Liver (tissue), 9 donors: ENCODE results near the gene TMPRSS11A. TPM values are rescaled to one million over a fixed set of nuclear protein-coding genes. Genes with fewer than 3 reads are reported as not detected.

Experiments
- DNase-seq: peaks from one replicate; pipeline ENCODE4 v3.0.0-alpha.2; 2017; ENCODE audit warnings: low spot score
- H3K27ac ChIP-seq, 2 donors: one replicate each; pipeline ENCODE4 v1.7.0; 2013; ENCODE audit warnings: inconsistent platforms in 2 of 2, low read length in 2 of 2, control low read depth in 1 of 2, low read depth in 1 of 2, mild to moderate bottlenecking in 1 of 2
- H3K27me3 ChIP-seq, 4 donors: one replicate each; pipeline versions ENCODE4 v1.6.1 to v1.7.0; 2013; ENCODE audit warnings: low read length in 3 of 4, inconsistent platforms in 1 of 4, mild to moderate bottlenecking in 1 of 4, moderate library complexity in 1 of 4; ENCODE audit not compliant: control insufficient read depth in 4 of 4, insufficient read depth in 4 of 4
- H3K36me3 ChIP-seq, 4 donors: one replicate each; pipeline versions ENCODE4 v1.6.1 to v1.7.0; 2013; ENCODE audit warnings: low read length in 3 of 4, mild to moderate bottlenecking in 3 of 4, low read depth in 1 of 4, moderate library complexity in 1 of 4; ENCODE audit not compliant: control insufficient read depth in 4 of 4, insufficient read depth in 3 of 4
- H3K4me1 ChIP-seq, 4 donors: one replicate each; pipeline versions ENCODE4 v1.6.1 to v1.7.0; 2013; ENCODE audit warnings: low read length in 3 of 4, mild to moderate bottlenecking in 3 of 4, moderate library complexity in 1 of 4; ENCODE audit not compliant: control insufficient read depth in 4 of 4, insufficient read depth in 4 of 4
- H3K4me3 ChIP-seq, 3 donors: one replicate each; pipeline versions ENCODE4 v1.6.1 to v1.7.0; 2013; ENCODE audit warnings: low read length in 3 of 3, control low read depth in 1 of 3, low read depth in 1 of 3, mild to moderate bottlenecking in 1 of 3
- H3K9ac ChIP-seq, 2 donors: one replicate each; pipeline ENCODE4 v1.7.0; 2013; ENCODE audit warnings: low read length in 2 of 2, mild to moderate bottlenecking in 2 of 2, moderate library complexity in 2 of 2, control low read depth in 1 of 2, low read depth in 1 of 2
- H3K9me3 ChIP-seq, 4 donors: one replicate each; pipeline versions ENCODE4 v1.6.1 to v1.7.0; 2013; ENCODE audit warnings: low read length in 3 of 4; ENCODE audit not compliant: control insufficient read depth in 4 of 4
- CTCF ChIP-seq: fragments of 150-350 bp; IDR thresholded peaks from 2 replicates; pipeline ENCODE4 v1.5.1; 2017; ENCODE audit warnings: improper control_type of control experiment, low read depth, low read length; ENCODE audit not compliant: missing input control
- EGR1 ChIP-seq, 2 donors: IDR thresholded peaks; 2 replicates each; pipeline ENCODE4 v1.6.1; 2016 to 2018; ENCODE audit warnings: antibody characterized with exemption in 2 of 2, low read depth in 2 of 2
- FOXA1 ChIP-seq: IDR thresholded peaks from 2 replicates; pipeline ENCODE4 v1.6.1; 2016; ENCODE audit warnings: antibody characterized with exemption
- FOXA2 ChIP-seq: IDR thresholded peaks from 2 replicates; pipeline ENCODE4 v1.6.1; 2016; ENCODE audit warnings: antibody characterized with exemption
- HNF4A ChIP-seq, 2 donors: conservative IDR thresholded peaks; 2 replicates each; pipeline ENCODE4 v1.6.1; 2016; ENCODE audit warnings: antibody characterized with exemption in 2 of 2, mild to moderate bottlenecking in 2 of 2
- HNF4G ChIP-seq: IDR thresholded peaks from 2 replicates; pipeline ENCODE4 v1.6.1; 2016; ENCODE audit warnings: antibody characterized with exemption
- JUND ChIP-seq, 2 donors: IDR thresholded peaks; 2 replicates each; pipeline ENCODE4 v1.6.1; 2016; ENCODE audit warnings: antibody characterized with exemption in 2 of 2
- NR2F2 ChIP-seq: IDR thresholded peaks from 2 replicates; pipeline ENCODE4 v1.6.1; 2016; ENCODE audit warnings: antibody characterized with exemption
- RAD21 ChIP-seq, 2 donors: IDR thresholded peaks; 2 replicates each; pipeline ENCODE4 v1.6.1; 2016; ENCODE audit warnings: antibody characterized with exemption in 2 of 2, mild to moderate bottlenecking in 2 of 2
- RXRA ChIP-seq, 2 donors: IDR thresholded peaks; 2 replicates each; pipeline ENCODE4 v1.6.1; 2017 to 2018; ENCODE audit warnings: antibody characterized with exemption in 2 of 2, mild to moderate bottlenecking in 1 of 2
- SP1 ChIP-seq: IDR thresholded peaks from 2 replicates; pipeline ENCODE4 v1.6.1; 2018; ENCODE audit warnings: antibody characterized with exemption, mild to moderate bottlenecking
- TAF1 ChIP-seq: conservative IDR thresholded peaks from 2 replicates; pipeline ENCODE4 v1.6.1; 2016; ENCODE audit warnings: antibody characterized with exemption, mild to moderate bottlenecking
- YY1 ChIP-seq: IDR thresholded peaks from 2 replicates; pipeline ENCODE4 v1.6.1; 2016; ENCODE audit warnings: antibody characterized with exemption, mild to moderate bottlenecking
- WGBS: extraction: QIAGEN DNeasy Blood & Tissue Kit; methylation state at CpG from one replicate; pipeline ENCODE4 v1.1.7; 2013; 5-methylcytosine and 5-hydroxymethylcytosine counted together
- polyA plus RNA-seq, 2 donors: library from polyadenylated mRNA; stranded (reverse) in 1 of 2; unstranded in 1 of 2; fragments of 200-250 nt in 1 of 2; fragments of >200 nt in 1 of 2; fragmentation: Nextera tagmentation in 1 of 2; extraction: Ambion mirVana in 1 of 2; gene quantifications; one replicate each; pipeline versions ENCODE4 v1.2.1 to v1.2.3, GENCODE V29; 2013 to 2015
- total RNA-seq, 2 donors: library from RNA; depleted of rRNA; stranded (reverse); fragments of >200 nt; gene quantifications; one replicate each; pipeline ENCODE4 v1.2.3, GENCODE V29; 2014
- TF ChIP-seq, protein P1 (sequence below): IDR thresholded peaks from 2 replicates; pipeline ENCODE4 v1.6.1; 2016; ENCODE audit warnings: antibody characterized with exemption, mild to moderate bottlenecking
- TF ChIP-seq, protein P2 (sequence below): IDR thresholded peaks from 2 replicates; pipeline ENCODE4 v1.6.1; 2016; ENCODE audit warnings: antibody characterized with exemption
- TF ChIP-seq, protein P3 (sequence below): IDR thresholded peaks from 2 replicates; pipeline ENCODE4 v1.6.1; 2016; ENCODE audit warnings: antibody characterized with exemption
- donor health status: healthy.
- donor health status: healthy.
- donor health status: healthy.
- donor health status: healthy.
- donor health status: healthy.

TMPRSS11A gene
- total and polyA plus RNA-seq, 4 donors = 0.01 TPM; not detected in 3

- TF ChIP-seq, protein P1, sequence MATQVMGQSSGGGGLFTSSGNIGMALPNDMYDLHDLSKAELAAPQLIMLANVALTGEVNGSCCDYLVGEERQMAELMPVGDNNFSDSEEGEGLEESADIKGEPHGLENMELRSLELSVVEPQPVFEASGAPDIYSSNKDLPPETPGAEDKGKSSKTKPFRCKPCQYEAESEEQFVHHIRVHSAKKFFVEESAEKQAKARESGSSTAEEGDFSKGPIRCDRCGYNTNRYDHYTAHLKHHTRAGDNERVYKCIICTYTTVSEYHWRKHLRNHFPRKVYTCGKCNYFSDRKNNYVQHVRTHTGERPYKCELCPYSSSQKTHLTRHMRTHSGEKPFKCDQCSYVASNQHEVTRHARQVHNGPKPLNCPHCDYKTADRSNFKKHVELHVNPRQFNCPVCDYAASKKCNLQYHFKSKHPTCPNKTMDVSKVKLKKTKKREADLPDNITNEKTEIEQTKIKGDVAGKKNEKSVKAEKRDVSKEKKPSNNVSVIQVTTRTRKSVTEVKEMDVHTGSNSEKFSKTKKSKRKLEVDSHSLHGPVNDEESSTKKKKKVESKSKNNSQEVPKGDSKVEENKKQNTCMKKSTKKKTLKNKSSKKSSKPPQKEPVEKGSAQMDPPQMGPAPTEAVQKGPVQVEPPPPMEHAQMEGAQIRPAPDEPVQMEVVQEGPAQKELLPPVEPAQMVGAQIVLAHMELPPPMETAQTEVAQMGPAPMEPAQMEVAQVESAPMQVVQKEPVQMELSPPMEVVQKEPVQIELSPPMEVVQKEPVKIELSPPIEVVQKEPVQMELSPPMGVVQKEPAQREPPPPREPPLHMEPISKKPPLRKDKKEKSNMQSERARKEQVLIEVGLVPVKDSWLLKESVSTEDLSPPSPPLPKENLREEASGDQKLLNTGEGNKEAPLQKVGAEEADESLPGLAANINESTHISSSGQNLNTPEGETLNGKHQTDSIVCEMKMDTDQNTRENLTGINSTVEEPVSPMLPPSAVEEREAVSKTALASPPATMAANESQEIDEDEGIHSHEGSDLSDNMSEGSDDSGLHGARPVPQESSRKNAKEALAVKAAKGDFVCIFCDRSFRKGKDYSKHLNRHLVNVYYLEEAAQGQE = no peak
- TF ChIP-seq HNF4G = no peak
- no peak for TF ChIP-seq RAD21 (IDR thresholded peaks at IDR 0.05)
These were observed 22.2 kb downstream of the TMPRSS11A start (continued) for GRCh38 chr4:67941074-67941473.

GRCh38 chr4:67940506-67940905 lies 22.8 kb downstream of the TMPRSS11A start:
- Histone ChIP-seq H3K9ac (no peak overlapping the region), H3K27me3 (no peaks in the 10 kb centered on the region), H3K27ac (no peak overlapping the region), H3K9me3 (no peaks in the 10 kb centered on the region), H3K36me3 (no peaks in the 10 kb centered on the region), H3K4me1 (no peaks in the 10 kb centered on the region), H3K4me3 (no peak overlapping the region)
- 74% methylated on average over 2 of the region's 2 CpGs for WGBS
- TF ChIP-seq TAF1 (no peak), JUND (IDR thresholded peaks at IDR 0.05) (no peak), SP1 (no peak), YY1 (no peak), FOXA2 (no peak), CTCF (no peak), FOXA1 (no peak), RAD21 (IDR thresholded peaks at IDR 0.05) (no peak), NR2F2 (no peak), EGR1 (IDR thresholded peaks at IDR 0.05; ENCODE audit: low read depth in 2 of 2) (no peak), HNF4G (no peak), HNF4A (conservative IDR thresholded peaks at IDR 0.05) (no peak), RXRA (IDR thresholded peaks at IDR 0.05) (no peak)
- TF ChIP-seq, protein P2, sequence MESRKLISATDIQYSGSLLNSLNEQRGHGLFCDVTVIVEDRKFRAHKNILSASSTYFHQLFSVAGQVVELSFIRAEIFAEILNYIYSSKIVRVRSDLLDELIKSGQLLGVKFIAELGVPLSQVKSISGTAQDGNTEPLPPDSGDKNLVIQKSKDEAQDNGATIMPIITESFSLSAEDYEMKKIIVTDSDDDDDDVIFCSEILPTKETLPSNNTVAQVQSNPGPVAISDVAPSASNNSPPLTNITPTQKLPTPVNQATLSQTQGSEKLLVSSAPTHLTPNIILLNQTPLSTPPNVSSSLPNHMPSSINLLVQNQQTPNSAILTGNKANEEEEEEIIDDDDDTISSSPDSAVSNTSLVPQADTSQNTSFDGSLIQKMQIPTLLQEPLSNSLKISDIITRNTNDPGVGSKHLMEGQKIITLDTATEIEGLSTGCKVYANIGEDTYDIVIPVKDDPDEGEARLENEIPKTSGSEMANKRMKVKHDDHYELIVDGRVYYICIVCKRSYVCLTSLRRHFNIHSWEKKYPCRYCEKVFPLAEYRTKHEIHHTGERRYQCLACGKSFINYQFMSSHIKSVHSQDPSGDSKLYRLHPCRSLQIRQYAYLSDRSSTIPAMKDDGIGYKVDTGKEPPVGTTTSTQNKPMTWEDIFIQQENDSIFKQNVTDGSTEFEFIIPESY = no peak
- TF ChIP-seq, protein P3, sequence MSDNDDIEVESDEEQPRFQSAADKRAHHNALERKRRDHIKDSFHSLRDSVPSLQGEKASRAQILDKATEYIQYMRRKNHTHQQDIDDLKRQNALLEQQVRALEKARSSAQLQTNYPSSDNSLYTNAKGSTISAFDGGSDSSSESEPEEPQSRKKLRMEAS = no peak
- TF ChIP-seq, protein P1 = no peak
- no peak for DNase-seq
